Activated T-cell treated with anti-CD3 and anti-CD28 coated beads, Interleukin-2, amount 50 U/mL, for 72 hours (primary cell): ENCODE results near the gene RALGPS1. TPM values are rescaled to one million over a fixed set of nuclear protein-coding genes. Genes with fewer than 3 reads are reported as not detected.
"Not testable (repeated sequence)": the region's sequence is repeated elsewhere in the genome, so short reads cannot be mapped to it uniquely, and the experiment has no call there.

Source experiments
- ATAC-seq, 2 donors: fragments of 150-1000 bp; cut with Tn5 transposase; replicated peaks in 1 of 2; 2 replicates each; pipeline ENCODE4 v1.10.0; 2021; ENCODE audit warnings: moderate library complexity in 2 of 2, mild to moderate bottlenecking in 1 of 2
- DNase-seq, 2 donors: peaks; one replicate each; pipeline ENCODE4 v3.0.0; 2021 to 2022; ENCODE audit warnings: mixed read lengths in 1 of 2
- H3K27ac Mint-ChIP-seq: one replicate; pipeline ENCODE4 v1.8.0; 2022; ENCODE audit warnings: mild to moderate bottlenecking, moderate library complexity, mixed read lengths
- H3K27me3 Mint-ChIP-seq: one replicate; pipeline ENCODE4 v1.8.0; 2022; ENCODE audit warnings: low read depth, mixed read lengths
- H3K36me3 Mint-ChIP-seq, 2 donors: one replicate each; pipeline ENCODE4 v1.8.0; 2022; ENCODE audit warnings: mixed read lengths in 2 of 2, mild to moderate bottlenecking in 1 of 2; ENCODE audit not compliant: insufficient read depth in 2 of 2
- H3K4me1 Mint-ChIP-seq: one replicate; pipeline ENCODE4 v1.8.0; 2022; ENCODE audit warnings: low read depth, mixed read lengths
- H3K4me3 Mint-ChIP-seq, 2 donors: one replicate each; pipeline ENCODE4 v1.8.0; 2022; ENCODE audit warnings: mild to moderate bottlenecking in 2 of 2, mixed read lengths in 2 of 2, moderate library complexity in 2 of 2
- H3K9me3 Mint-ChIP-seq, 2 donors: one replicate each; pipeline ENCODE4 v1.8.0; 2022; ENCODE audit warnings: mixed read lengths in 2 of 2
- total RNA-seq, 2 donors: library from RNA; stranded (reverse); gene quantifications; one replicate each; pipeline ENCODE4 v1.2.3, GENCODE V29; 2022

The RALGPS1 gene
- total RNA-seq, 2 donors from 2014 or later = 3.3 to 3.4 TPM

DNA sequence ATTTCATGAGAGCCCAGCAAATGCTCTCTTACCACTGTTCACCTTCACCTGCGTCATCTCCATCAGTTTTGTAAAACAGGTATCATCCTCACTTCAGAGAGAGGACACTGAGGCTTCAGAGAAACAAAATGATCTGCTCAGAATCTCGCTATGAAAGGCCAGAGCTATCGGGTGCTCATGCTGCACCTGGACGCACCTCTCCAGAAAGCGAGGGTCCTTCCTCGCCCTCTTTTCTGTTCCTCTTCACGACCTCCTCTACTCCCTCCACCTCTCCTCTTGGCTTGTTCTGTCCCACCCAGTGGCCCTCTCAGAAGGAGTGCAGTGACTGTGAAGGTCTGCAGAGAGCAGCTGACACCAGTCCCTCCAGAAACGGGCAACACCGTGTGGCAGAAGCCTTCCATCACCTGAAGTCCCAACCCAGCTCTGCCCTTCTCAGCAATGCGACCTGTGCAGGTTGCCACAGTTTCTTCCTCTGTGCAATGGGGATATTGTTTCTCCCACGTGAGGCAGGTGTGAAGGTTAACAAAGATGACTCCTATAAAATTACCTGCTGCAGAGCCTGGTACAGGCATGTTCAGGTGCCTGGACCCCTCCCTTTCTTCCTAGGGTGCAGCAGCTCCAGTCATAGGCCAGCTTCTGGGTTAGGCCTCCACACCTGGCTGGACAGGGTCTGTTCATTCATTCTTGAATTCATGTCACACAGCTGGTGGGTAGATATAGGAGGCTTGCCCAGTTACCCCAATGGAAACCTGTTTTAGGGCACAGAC lies 253.2 kb downstream of the RALGPS1 start:
- Mint-ChIP-seq H3K36me3 (no peaks in the 10 kb centered on the region), H3K27ac (no peak overlapping the region), H3K27me3 (no peaks in the 10 kb centered on the region), H3K9me3 (no peaks in the 10 kb centered on the region), H3K4me1 (peaks cover 11% of the 10 kb centered on the region), H3K4me3 (no peak overlapping the region)
- ATAC-seq (no peak), DNase-seq (no peak)

DNA sequence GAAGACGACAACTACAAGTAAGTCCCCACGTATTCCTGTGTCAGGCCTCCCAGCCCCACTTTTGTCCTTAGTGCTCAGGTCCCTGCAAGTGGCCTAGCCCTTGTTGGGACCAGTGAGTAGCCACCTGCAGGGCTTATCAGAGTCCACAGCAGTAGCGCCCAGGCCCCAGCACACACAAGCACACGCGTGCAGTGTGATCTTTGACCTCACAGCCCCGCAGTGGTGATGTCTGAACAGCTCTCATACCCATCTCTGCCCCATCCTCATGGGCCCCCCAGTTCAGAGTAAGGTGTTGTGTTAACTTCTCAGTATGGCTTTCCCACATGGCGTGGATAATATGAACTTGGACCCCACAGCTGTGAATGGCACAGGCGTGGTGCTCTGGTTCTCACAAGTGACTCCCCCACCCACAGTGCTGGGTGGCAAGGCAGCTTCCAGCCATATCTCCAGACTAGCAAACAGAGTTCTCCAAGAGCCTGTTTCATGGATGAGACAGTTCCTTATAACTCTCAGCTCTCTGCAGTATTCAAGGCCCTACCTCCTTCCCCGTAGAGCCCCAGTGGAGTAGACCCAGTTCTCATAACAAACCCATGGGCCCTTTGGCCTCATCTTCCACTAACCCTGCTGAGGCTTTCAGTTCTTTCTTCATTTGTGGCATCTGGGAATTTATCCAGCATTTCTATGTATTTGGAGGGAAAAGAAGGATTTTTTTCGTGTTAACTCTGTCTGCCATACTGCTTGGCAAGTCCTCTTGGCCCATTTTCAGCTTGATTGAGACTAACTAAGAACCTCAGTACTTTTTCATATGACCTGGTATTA lies 254.4 kb downstream of the RALGPS1 start:
- DNase-seq = no peak
- H3K4me1 Mint-ChIP-seq = peaks cover under 1% of the 10 kb centered on the region
- no peak for ATAC-seq
- H3K9me3 Mint-ChIP-seq = no peaks in the 10 kb centered on the region
- H3K4me3 Mint-ChIP-seq = no peak overlapping the region
- H3K27ac Mint-ChIP-seq = no peak overlapping the region
- no peaks in the 10 kb centered on the region for H3K36me3 Mint-ChIP-seq
- no peaks in the 10 kb centered on the region for H3K27me3 Mint-ChIP-seq

DNA sequence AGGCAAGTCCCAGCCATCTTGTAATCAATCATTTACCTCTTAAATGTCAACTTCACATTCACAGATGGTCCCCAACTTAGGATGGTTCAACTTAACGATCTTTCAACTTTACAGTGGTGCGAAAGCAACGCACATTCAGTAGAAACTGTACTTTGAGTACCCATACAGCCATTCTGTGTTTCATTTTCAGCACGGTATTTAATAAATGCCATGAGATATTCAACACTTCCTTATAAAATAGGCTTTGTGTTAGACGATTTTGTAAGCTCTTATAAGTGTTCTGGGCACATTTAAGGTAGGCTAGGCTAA lies 254.9 kb downstream of the RALGPS1 start:
- no peaks in the 10 kb centered on the region for H3K4me1 Mint-ChIP-seq
- H3K9me3 Mint-ChIP-seq = no peaks in the 10 kb centered on the region
- no peak overlapping the region for H3K27ac Mint-ChIP-seq
- H3K36me3 Mint-ChIP-seq = no peaks in the 10 kb centered on the region
- DNase-seq (no peak), ATAC-seq (no peak)
- no peak overlapping the region for H3K4me3 Mint-ChIP-seq
- H3K27me3 Mint-ChIP-seq = no peaks in the 10 kb centered on the region

DNA sequence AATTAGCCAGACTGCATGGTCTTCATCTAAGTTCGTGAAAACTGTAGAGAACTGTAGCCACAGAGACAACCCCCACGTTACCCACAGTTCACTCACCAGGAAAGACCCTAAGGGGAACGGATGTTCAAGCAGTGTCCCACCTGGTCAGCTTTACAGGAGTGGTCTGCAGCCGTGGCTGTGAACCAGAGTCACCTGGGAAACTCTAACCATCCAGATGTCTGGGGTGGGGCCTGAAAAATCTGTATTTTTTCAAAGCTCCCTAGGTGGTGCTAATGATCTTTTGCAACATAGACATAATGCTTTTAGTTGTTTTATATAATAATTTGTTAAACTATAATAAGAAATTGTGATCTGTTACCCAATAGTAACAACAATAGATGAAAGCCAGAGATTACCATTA lies 255.5 kb downstream of the RALGPS1 start:
- H3K36me3 Mint-ChIP-seq = no peaks in the 10 kb centered on the region
- no peak overlapping the region for H3K27ac Mint-ChIP-seq
- no peak overlapping the region for H3K4me3 Mint-ChIP-seq
- H3K4me1 Mint-ChIP-seq = no peaks in the 10 kb centered on the region
- ATAC-seq (no peak), DNase-seq (no peak)
- no peaks in the 10 kb centered on the region for H3K27me3 Mint-ChIP-seq
- H3K9me3 Mint-ChIP-seq = no peaks in the 10 kb centered on the region

DNA sequence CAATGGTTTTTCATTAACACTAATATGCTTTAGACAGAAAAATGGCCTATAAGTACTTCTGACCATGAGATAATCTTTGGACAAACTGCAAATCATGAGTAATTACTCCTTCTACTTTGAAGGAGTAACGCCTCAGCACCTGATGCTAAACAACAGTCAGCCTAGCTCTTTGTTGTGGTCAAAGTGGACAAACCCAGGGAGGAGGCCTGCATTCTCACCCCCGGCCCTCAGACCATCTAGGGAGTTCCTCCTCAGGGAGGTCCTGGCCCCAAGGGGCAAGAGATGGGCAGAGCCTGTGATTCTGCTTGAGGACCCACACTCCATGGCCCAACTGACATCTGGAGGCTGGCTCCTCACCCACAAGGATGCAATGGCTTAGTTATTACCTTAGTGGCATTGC lies 256.1 kb downstream of the RALGPS1 start:
- Mint-ChIP-seq H3K36me3 (no peaks in the 10 kb centered on the region), H3K9me3 (no peaks in the 10 kb centered on the region), H3K4me1 (no peaks in the 10 kb centered on the region), H3K4me3 (no peak overlapping the region), H3K27ac (no peak overlapping the region), H3K27me3 (no peaks in the 10 kb centered on the region)
- ATAC-seq (no peak), DNase-seq (no peak)

DNA sequence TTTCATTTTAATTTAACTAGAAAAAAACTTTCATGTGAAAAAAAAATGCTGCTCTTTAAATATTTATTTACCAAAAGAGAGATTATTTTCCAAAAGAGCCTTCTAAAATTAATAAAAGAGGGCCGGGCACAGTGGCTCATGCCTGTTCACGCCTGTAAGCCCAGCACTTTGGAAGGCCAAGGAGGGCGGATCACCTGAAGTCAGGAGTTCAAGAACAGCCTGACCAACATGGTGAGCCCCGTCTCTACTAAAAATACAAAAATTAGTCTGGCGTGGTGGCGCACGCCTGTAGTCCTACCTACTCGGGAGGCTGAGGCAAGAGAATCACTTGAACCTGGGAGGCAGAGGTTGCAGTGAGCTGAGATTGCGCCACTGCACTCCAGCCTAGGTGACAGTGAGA lies 256.8 kb downstream of the RALGPS1 start:
- H3K27ac Mint-ChIP-seq, ATAC-seq, H3K27me3 Mint-ChIP-seq, H3K36me3 Mint-ChIP-seq, H3K4me3 Mint-ChIP-seq, H3K4me1 Mint-ChIP-seq, DNase-seq, H3K9me3 Mint-ChIP-seq: not testable (repeated sequence)

DNA sequence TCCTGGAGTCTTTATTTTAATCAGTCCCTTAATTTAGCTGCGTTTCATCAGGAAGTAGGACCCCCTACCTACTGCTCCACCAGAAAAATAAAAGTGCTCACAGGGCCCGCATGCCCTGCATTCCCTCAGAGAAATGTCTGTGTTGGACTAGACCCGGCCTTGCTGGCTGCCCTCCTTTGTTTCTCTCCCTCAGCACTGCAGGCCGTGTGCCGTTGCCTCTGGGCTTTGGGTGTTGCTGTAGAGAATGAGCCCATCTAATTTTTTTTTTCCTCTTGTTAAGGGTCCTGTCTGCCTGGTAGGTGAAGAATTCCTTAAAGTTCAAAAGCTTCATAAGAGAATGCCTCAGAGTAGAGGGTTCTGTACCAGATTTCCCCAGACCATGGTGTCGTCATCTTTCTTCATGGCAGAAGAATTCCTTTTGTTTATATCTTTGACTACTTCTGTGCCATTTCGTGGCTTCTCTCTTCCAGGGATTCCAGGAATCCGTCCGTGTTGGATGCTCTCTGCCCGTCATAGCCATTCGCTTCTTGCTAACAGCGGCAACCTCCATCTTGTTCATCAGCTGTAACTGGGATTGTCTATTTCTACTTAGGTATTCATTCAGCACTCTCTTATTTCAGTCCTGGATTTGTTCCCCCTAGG lies 257.6 kb downstream of the RALGPS1 start:
- Mint-ChIP-seq H3K4me3 (no peak overlapping the region), H3K4me1 (no peaks in the 10 kb centered on the region), H3K9me3 (no peaks in the 10 kb centered on the region), H3K27ac (no peak overlapping the region), H3K36me3 (no peaks in the 10 kb centered on the region), H3K27me3 (no peaks in the 10 kb centered on the region)
- DNase-seq = no peak
- ATAC-seq = no peak

DNA sequence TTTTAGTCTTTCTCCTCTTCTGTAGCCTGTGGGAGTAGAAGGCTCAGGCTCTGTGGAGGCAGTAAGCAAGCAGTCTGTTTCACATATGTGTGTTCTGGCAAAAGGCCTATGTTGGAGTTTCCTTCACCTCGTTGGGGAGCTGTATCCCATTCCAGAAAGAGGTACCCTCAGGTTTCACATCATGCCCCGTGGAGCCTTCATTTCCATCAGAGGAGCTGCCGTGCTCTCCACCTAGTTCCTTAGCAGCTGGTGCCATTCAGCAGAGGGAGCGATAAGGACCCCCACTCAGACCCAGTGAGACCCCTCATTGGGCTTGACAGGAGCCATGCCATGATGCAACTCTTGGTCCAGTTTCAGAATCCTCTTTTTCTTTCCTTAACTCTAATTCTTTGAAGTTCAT lies 258.5 kb downstream of the RALGPS1 start:
- H3K27me3 Mint-ChIP-seq = no peaks in the 10 kb centered on the region
- no peaks in the 10 kb centered on the region for H3K4me1 Mint-ChIP-seq
- ATAC-seq = no peak
- no peaks in the 10 kb centered on the region for H3K36me3 Mint-ChIP-seq
- DNase-seq = no peak
- no peaks in the 10 kb centered on the region for H3K9me3 Mint-ChIP-seq
- no peak overlapping the region for H3K27ac Mint-ChIP-seq
- H3K4me3 Mint-ChIP-seq = no peak overlapping the region

DNA sequence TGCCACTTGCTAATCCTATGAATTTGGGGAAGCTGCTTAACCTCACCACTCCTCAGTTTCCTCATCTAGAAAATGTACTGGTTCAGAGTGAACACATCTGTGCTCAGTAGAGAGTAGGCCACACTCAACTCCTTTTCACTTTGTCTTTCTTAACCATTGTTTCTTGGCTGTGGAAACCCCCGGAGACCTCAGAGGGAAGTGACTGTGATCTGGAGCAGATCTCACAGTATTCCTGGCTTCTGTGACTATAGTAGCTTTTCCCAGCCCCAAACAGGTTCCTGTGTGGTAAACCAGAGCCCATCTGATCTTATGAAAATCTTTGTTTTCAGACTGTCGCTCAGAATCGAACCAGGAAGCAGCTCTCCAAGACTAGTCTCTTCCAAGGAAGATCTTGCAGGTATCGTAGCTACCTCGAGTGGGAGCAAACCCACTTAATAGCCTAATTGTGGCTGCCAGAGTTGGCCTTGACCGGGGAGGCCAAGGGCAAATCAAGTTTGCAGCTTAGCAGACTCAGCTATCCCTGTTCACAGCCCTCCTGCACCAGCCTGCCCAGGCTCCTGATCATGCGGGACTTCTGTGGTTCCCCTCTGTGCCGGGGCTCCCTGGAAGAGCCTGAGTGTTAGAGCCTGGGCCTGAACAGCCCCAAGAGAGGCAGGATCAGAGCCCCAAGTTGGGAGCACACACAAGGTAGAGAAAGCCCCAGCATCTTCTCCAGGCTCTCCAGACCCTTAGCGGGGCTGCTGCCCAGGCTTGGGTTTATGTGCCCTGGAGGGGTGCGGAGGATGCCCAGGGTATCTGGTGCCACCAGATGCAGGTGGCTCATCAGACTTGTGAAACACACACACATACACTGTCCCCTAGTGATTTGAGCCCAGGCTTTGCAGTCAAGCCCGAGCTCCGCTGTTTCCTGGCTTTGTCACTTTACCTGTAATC lies 260.1 kb downstream of the RALGPS1 start:
- Mint-ChIP-seq H3K4me1 (no peaks in the 10 kb centered on the region), H3K4me3 (no peak overlapping the region), H3K27ac (no peak overlapping the region), H3K27me3 (no peaks in the 10 kb centered on the region), H3K36me3 (no peaks in the 10 kb centered on the region), H3K9me3 (no peaks in the 10 kb centered on the region)
- ATAC-seq = no peak
- no peak for DNase-seq

DNA sequence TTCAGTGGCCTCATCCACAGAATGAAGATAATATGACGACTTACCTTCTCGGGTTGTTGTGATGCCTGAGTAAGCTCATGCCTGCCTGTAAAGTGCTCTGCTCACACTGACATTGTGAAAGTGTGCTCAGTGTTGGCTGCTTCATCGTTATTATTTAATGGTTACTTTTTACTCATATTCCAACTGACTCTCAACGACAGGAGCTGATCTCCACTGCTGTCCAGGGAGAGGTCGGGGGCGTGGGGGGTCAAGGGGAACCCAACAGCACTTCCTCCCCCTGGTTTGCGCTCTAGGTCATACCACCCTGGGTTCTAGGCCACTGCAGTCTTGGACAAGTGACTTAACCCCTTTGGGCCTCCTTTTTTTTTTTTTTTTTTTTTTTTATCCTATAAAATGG lies 260.7 kb downstream of the RALGPS1 start:
- Mint-ChIP-seq H3K9me3 (no peaks in the 10 kb centered on the region), H3K36me3 (no peaks in the 10 kb centered on the region), H3K4me1 (no peaks in the 10 kb centered on the region), H3K27me3 (no peaks in the 10 kb centered on the region), H3K27ac (no peak overlapping the region), H3K4me3 (no peak overlapping the region)
- no peak for DNase-seq
- ATAC-seq = no peak

DNA sequence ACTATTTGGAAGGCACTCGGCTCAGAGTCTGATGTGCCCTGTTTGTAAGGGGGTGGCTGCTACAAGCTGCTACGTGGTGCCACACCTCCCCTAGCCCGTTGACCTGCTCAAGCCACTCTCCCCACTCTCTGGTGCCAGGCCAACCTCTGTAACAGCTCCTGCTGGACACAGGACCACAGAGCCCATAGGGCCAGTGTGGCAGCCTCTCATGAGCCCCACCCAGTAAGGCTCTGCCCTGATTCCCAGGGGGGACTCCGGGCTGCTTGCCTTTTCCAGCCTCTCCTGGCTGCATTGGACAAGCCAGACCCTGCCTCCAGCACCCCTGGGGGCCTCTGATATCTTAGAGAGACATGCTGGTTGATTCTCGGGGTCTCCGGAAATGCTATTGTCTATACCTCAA lies 261.2 kb downstream of the RALGPS1 start:
- no peak overlapping the region for H3K27ac Mint-ChIP-seq
- no peaks in the 10 kb centered on the region for H3K27me3 Mint-ChIP-seq
- no peaks in the 10 kb centered on the region for H3K9me3 Mint-ChIP-seq
- no peak overlapping the region for H3K4me3 Mint-ChIP-seq
- no peaks in the 10 kb centered on the region for H3K36me3 Mint-ChIP-seq
- DNase-seq = no peak
- H3K4me1 Mint-ChIP-seq = no peaks in the 10 kb centered on the region
- no peak for ATAC-seq

DNA sequence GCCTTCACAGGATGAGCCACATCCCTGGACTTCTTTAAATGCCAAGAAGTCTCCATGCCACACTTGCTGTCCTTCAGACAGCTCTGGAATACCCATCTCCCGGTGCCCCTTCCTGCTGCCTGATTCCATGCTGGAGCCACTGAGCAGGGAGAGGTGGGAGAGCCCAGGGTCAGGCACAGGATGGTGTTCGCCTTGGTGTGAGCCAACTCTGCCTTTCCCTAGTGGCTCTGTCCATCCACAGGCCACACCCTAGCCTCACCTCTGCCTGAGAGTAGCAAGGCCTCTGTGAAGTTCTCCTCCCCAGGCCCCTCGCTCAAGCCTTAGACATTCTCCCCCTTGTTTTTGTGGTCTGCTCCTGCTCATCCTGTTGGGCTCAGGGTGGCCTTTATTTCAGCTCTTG lies 262.0 kb downstream of the RALGPS1 start:
- Mint-ChIP-seq H3K4me3 (no peak overlapping the region), H3K27me3 (no peaks in the 10 kb centered on the region), H3K27ac (no peak overlapping the region), H3K36me3 (no peaks in the 10 kb centered on the region), H3K4me1 (no peaks in the 10 kb centered on the region), H3K9me3 (no peaks in the 10 kb centered on the region)
- DNase-seq (no peak), ATAC-seq (no peak)

DNA sequence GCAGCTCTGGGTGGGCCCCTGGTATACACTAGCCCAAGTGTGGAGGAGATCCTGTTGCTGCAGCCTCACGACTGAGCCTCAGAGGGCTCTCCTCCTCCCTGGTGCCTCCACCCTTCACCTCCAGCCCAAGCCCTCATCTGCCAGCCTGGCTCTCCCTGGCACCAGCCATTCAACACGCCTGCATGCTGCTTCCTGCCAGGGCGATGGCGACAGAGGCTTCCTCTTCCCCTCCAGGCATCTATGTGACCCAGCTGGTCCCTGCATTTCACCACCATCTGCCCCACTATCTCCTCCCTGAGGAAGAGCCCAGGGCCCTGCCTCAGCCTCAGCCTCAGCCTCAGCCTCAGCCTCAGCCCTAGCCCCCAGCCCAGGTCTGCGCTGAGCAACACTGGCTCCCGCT lies 262.6 kb downstream of the RALGPS1 start:
- Mint-ChIP-seq H3K4me1 (no peaks in the 10 kb centered on the region), H3K27me3 (no peaks in the 10 kb centered on the region), H3K27ac (no peak overlapping the region), H3K36me3 (no peaks in the 10 kb centered on the region), H3K4me3 (no peak overlapping the region), H3K9me3 (no peaks in the 10 kb centered on the region)
- no peak for ATAC-seq
- no peak for DNase-seq
